ENCODE data around the gene TREML4. TPM values are rescaled to one million over a fixed set of nuclear protein-coding genes. Genes with fewer than 3 reads are reported as not detected.

The TREML4 gene, protein sequence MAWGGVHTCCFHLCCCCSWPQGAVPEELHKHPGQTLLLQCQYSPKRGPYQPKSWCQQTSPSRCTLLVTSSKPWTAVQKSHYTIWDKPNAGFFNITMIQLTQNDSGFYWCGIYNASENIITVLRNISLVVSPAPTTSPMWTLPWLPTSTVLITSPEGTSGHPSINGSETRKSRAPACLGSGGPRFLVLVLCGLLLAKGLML
- not detected for total RNA-seq
- under 1 TPM in 1 of 2 donors, not detected in 1; 0.04 TPM for polyA plus RNA-seq
- long read RNA-seq, donor 1 = 0 reads
- long read RNA-seq, donor 2 = 0 reads
- long read RNA-seq, donor 3 = 0 reads

DNA sequence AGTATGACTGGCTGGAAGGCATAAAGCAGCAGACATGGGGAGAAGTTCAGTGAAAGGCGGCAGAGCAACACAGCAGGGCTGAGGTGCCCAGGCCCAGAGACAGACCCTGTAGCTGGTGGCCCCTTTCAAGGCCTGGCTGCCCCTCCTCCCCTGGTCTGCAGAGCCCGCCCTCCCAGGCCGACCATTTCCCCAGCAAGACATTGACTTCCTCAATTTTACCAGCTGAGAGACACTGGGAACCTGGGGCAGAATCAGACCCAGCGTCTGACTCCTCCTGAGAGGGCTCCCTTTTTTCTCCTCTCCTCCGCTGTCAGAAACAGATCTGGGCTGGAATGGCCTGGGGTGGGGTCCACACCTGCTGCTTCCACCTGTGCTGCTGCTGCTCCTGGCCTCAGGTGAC, at the start of gene TREML4:
Gene TREML4, plus strand, starts transcription at position 254 of the 400 bp plus-strand sequence. Its CDS starts 79 bp downstream, at position 333.
- ATAC-seq (peak in 2 of 8 donors; percentile 27 to 47), DNase-seq (no peak)
- H3K4me3 ChIP-seq = no peak within 1 kb of the TSS
- no peaks in the 10 kb centered on the region for H3K9me3 ChIP-seq
- H3K4me1 ChIP-seq = no peaks in the 10 kb centered on the region
- H3K27ac ChIP-seq = peak within 1 kb of the TSS in 1 of 10 donors; percentile 20
- TF ChIP-seq, protein P1, sequence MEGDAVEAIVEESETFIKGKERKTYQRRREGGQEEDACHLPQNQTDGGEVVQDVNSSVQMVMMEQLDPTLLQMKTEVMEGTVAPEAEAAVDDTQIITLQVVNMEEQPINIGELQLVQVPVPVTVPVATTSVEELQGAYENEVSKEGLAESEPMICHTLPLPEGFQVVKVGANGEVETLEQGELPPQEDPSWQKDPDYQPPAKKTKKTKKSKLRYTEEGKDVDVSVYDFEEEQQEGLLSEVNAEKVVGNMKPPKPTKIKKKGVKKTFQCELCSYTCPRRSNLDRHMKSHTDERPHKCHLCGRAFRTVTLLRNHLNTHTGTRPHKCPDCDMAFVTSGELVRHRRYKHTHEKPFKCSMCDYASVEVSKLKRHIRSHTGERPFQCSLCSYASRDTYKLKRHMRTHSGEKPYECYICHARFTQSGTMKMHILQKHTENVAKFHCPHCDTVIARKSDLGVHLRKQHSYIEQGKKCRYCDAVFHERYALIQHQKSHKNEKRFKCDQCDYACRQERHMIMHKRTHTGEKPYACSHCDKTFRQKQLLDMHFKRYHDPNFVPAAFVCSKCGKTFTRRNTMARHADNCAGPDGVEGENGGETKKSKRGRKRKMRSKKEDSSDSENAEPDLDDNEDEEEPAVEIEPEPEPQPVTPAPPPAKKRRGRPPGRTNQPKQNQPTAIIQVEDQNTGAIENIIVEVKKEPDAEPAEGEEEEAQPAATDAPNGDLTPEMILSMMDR (IDR thresholded peaks at IDR 0.05) = no peak
- WGBS, 2 donors = 64 to 82% methylated on average over 5 of the region's 5 CpGs
- H3K27me3 ChIP-seq = peaks cover 0 to 49% (median 32%) of the 10 kb centered on the region in 7 donors
- H3K36me3 ChIP-seq = no peaks in the 10 kb centered on the region
- intact Hi-C loops (cut with DNase I) = no loop called here

DNA sequence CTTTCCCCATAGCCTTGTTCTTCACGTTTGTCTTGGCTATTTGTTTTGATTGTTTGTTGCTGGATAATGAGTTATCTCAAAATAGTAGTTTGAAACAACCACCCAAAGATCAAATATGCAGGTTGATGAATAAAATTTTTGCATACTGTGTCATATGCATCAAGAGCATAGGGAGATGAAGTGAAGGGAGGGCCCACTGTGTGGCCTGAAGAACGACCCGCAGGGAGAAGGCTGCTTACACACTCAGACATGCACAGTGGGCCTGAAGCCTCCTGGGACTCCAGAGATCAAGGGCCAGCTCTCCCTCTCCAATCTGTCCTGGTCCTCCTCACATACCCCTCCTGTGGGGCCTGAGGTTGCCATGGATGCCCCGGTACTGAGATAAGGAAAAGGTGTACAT, 49.0 kb upstream of the TREML4 start:
- no peaks in the 10 kb centered on the region for H3K9me3 ChIP-seq
- no peak for DNase-seq
- H3K27ac ChIP-seq = no peak overlapping the region
- H3K27me3 ChIP-seq = peaks cover 0 to 27% (median 8%) of the 10 kb centered on the region in 7 donors
- intact Hi-C loops (cut with DNase I) = no loop called here
- TF ChIP-seq, protein P1 (IDR thresholded peaks at IDR 0.05) = no peak
- no peak for ATAC-seq
- 56 to 61% methylated on average over 4 of the region's 4 CpGs for WGBS, 2 donors
- H3K4me3 ChIP-seq = no peak overlapping the region
- H3K36me3 ChIP-seq = no peaks in the 10 kb centered on the region
- H3K4me1 ChIP-seq = peaks cover 0 to 12% (median 0%) of the 10 kb centered on the region in 9 donors

DNA sequence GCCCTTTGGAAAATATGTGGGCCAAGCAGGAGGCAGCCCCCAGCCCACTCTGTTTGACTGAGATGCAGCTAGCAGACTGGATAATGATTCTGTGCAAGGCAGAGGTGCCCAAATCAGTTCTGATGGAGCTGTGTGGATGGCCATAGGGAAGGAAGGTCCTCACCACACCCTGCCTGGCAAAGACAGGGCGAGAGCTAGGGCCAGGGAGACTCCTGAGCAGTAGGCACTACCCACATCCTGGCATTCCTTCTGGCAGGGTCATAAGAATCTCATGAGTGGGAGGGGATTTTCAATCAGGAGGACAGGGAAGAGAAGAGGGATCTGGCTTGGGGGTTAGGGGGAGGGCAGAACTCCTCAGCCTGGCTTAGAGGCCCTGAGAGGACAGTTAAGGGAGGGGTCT, 46.6 kb upstream of the TREML4 start:
- H3K4me1 ChIP-seq = peaks cover 0 to 21% (median 0%) of the 10 kb centered on the region in 9 donors
- TF ChIP-seq, protein P1 (IDR thresholded peaks at IDR 0.05) = no peak
- no peaks in the 10 kb centered on the region for H3K9me3 ChIP-seq
- intact Hi-C loops (cut with DNase I) = no loop called here
- H3K27ac ChIP-seq = no peak overlapping the region
- 56 to 70% methylated on average over 1 of the region's 1 CpG for WGBS, 2 donors
- no peak for ATAC-seq
- no peak overlapping the region for H3K4me3 ChIP-seq
- peaks cover 0 to 23% (median 8%) of the 10 kb centered on the region in 7 donors for H3K27me3 ChIP-seq
- no peak for DNase-seq
- H3K36me3 ChIP-seq = no peaks in the 10 kb centered on the region

DNA sequence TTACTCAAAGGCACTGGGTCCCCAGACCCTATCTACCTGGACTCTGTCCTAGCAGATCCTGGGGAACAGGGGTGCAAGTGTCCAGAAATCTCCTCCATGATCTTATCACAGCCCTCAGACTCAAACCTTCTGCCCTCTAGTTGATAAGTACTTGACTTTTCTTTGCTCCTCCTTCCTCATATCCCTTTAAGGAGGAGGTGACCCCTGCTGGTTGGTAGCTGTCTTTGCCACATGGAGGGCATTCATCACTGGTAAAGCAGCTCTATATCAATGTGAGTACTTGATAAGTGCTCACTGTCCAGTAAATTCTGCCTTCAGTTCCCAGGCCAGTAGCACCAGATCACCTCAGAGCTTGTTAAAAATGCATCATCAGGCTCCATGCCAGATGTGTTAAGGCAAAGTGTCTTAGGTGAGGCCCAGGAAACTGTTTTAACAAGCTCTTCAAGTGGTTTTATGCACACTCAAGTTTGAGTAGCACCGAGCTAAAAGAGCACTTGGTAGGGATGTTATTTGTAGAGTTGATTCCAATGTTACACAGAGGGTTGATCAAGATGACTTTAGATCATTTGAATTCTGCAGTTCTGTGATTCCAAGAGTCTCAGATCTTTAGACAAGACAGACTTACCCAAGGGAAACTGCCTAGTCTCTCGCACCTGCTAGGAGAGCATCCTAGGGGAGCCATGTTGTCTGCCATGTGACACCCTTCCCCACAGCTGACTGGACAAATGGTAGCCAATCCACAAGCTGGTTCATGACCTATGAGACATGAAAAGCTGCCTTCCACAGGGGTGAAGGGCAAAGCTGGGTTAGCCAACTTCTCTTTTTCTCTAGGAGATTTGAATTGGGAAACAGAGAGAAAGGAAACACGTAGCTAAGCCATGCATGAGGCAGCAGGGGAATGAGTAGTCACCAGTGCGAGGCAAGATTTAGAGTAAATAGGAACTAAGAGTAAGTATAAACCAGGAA, 45.8 kb upstream of the TREML4 start:
- Histone ChIP-seq H3K4me3 (no peak overlapping the region), H3K27me3 (peaks cover 0 to 20% (median 1%) of the 10 kb centered on the region in 7 donors), H3K36me3 (no peaks in the 10 kb centered on the region), H3K4me1 (peaks cover 0 to 21% (median 0%) of the 10 kb centered on the region in 9 donors), H3K9me3 (no peaks in the 10 kb centered on the region), H3K27ac (peak overlapping the region in 2 of 10 donors; percentile 69 to 90)
- TF ChIP-seq, protein P1 (IDR thresholded peaks at IDR 0.05) = peak in 7 of 9 donors; percentile 20 to 59 (median 41)
- peak in 7 of 8 donors; percentile 45 to 72 (median 59) for ATAC-seq
- WGBS, 2 donors = 79 to 81% methylated on average over 4 of the region's 4 CpGs
- intact Hi-C loops (cut with DNase I) = no loop called here
- DNase-seq = no peak
